GM21529 (cell line): ENCODE data around the gene MACROH2A2.
"Not testable (repeated sequence)": the region's sequence is repeated elsewhere in the genome, so short reads cannot be mapped to it uniquely, and the experiment has no call there.

Source experiments
- ATAC-seq: cut with Tn5 transposase; IDR thresholded peaks from one replicate; pipeline ENCODE4 v1.9.1; 2021; ENCODE audit not compliant: unreplicated experiment

MACROH2A2 gene

GRCh38 chr10:70052462-70053217 is at the start of gene MACROH2A2:
Gene MACROH2A2, plus strand, starts transcription at chr10:70052846. Its CDS starts 22,813 bp downstream, at chr10:70075659.
- ATAC-seq, result no peak

DNA sequence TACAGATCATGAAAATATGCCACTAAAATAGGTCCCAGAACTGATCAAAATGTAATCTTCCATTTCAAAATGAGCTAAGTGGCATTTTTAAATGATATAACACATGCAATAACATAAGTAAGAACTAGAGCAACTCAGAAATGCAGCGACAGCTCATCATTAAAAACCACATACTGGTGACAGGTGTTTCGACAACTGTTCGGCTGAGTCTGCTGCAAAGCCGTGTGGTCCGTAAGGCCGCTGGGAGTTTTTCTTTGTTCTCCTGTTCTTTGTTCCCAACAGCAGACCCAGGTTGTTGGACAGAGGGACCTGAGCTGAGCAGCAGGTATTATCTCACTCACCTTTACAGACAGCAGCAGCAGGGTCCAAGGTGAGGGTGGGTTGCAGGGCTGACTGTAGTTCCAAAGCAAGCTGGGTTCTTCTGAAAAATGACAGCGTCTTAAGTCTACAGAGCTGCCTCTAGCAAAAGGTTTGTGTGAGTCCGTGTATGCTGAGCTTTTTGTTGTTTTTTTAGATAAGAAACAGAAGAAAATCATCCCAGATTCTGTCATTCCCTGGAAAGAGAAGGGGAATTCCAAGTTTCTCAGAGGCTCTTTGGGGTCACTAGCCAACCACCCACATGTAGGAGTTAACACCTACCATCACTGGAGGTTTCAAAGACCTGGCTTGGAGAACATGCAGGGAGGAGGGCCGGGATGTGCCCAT is 45.4 kb upstream of the MACROH2A2 start:
- ATAC-seq, result no peak

DNA sequence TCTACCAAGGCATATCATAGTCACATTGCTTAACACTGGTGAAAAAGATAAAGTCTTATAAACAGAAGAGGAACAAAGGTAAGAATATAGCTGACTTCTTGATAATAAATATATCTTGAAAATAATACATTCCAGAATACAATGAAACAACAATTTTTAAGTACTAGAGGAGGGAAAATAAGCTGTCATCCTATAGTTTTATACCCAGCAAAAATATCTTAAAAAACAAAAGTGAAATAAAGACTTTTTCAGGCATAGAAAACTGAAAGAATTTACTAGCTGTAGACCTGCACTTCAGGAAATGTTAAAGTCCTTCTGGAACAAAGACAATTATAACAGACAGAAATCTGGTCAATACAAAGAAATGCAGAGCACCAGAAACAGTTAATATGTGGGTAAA is 21.4 kb upstream of the MACROH2A2 start:
- no peak for ATAC-seq

DNA sequence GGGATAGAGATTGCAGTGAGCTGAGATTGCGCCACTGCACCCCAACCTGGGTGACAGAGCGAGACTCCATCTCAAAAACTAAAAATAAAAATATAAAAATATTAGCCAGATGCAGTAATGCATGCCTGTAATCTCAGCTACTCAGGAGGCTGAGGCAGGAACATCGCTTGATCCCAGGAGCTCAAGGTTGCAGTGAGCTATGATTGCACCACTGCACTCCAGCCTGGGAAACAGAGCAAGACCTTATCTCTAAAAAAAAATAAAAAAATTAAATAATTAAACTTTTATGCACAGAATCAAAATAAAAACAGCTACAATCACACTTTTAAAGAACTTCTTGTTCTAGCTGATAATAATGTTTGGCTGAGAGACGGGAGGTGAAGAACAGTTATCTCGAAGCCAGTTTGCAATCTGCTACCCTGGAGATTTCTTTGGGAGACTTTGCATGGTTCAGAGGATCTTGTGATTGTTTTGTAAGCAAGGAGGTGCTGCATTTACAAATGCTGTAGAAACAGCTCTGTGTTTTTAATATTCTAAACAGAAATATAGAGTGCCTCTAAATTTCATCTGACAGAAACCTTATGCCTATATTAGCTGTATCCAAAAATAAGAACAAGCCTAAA is 19.9 kb upstream of the MACROH2A2 start:
- ATAC-seq, result no peak

- no peak for ATAC-seq
Observed at GRCh38 chr10:70034232-70034631, 18.4 kb upstream of the MACROH2A2 start.

GRCh38 chr10:70035531-70035930 is 17.1 kb upstream of the MACROH2A2 start:
- no peak for ATAC-seq

DNA sequence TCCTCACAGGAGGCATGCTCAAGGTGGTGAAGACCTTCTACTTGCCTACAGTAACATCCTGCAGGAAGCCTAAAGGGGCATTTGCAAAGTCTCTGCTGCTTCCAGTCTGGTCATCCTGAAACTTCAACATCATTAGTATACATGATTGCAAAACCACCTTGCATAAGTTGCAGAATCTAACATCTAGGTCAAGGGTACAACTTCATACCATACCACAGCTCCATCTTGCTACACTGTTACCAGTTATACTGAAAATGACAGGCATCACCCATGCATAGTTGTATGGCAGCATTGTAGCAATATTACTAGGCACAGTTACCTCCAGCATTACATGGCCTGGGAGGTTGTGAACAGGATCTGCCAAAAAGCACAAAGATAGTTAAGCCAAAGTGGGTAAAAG is 13.7 kb upstream of the MACROH2A2 start:
- ATAC-seq, result no peak

DNA sequence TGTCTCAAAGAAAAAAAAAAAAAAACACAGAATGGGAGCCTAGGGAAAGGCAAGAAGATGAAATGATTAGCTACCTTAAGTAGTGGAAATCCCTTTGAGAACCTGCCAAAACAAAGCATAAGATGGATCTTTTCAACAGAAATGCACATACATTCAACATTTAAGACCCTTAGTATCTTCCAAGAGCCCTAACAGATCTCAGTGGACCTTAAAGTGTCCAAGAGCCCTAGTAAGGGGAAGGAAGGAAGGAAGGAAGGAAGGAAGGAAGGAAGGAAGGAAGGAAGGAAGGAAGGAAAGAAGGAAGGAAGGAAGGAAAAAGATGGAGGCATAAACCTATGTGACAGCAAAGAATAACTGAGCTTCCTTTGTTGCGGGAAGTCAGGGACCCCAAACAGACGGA is 11.6 kb upstream of the MACROH2A2 start:
- no peak for ATAC-seq

- ATAC-seq, result not testable (repeated sequence)
Observed at GRCh38 chr10:70041739-70042138, 10.9 kb upstream of the MACROH2A2 start.

GRCh38 chr10:70047066-70047465 is 5.6 kb upstream of the MACROH2A2 start:
- ATAC-seq, result not testable (repeated sequence)

- ATAC-seq, result no peak
Observed at GRCh38 chr10:70048030-70048723, 4.5 kb upstream of the MACROH2A2 start.

DNA sequence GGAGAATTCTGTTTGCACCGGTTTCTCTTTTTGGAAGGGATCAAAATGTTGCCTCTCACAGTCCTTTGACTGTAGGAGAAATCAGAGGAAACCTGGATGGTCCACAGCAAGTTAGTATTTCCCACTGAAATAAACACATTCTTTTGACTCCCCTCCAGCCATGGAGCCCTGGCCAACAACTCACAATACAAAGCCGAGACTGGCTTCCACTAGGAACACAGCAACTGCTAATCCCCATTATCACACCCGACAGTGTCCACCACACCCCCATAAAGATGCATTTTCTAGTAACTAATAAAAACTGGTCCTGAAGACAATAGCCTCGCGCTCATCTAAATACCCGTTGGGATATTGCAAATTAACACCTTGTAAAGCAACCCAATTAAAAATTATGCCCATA is 798 bp upstream of the MACROH2A2 start:
- no peak for ATAC-seq

- no peak for ATAC-seq
Observed at GRCh38 chr10:70053218-70053840, 683 bp downstream of the MACROH2A2 start.

GRCh38 chr10:70053841-70054288 is 1.2 kb downstream of the MACROH2A2 start:
- no peak for ATAC-seq

DNA sequence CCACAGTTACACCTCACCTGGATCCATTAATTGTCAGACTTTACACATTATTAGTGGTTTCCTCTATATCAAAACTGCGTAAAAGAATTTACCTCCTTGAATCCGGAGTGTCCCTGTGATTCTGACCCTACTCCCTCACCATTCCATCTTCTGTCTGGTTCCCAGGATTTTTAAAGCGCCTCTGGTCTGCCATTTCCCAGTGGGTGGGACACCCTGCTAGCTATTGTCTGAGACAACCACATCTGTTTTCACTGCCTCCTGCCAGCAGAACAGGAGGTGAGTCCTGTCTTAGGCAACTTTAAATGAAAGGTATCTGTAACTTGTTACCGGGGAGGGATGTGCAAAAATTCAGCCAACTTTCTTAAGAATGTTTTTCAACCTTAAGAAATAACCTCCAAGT is 2.3 kb downstream of the MACROH2A2 start:
- no peak for ATAC-seq

- ATAC-seq, result no peak
Observed at GRCh38 chr10:70055550-70055949, 2.9 kb downstream of the MACROH2A2 start.

GRCh38 chr10:70057306-70057705 is 4.7 kb downstream of the MACROH2A2 start:
- no peak for ATAC-seq

DNA sequence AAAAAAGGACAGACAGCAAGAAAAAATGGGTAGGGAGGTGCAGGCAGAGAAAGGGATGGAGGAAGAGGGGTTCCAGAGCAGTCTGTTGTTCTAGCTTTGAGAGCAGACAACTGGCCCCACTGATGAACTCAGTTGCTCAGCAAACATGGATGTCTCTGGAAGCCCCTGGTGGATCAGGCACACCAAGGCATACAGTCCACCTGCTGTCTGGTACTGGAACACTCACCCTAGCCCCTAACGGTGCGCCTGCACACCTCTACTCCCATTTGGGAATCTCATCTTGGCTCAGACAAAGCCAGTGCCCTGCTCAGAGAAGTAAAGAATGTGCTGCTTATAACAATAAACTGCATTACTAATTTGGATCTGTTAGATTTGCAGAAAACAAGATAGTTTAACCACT is 7.7 kb downstream of the MACROH2A2 start:
- no peak for ATAC-seq

GRCh38 chr10:70063418-70064098 is 10.9 kb downstream of the MACROH2A2 start:
- ATAC-seq, result no peak

GRCh38 chr10:70064486-70064885 is 11.8 kb downstream of the MACROH2A2 start:
- ATAC-seq, result no peak
